HepG2 (cell line): ENCODE measurements around the gene UPF3A.
"Not testable (repeated sequence)": the region's sequence is repeated elsewhere in the genome, so short reads cannot be mapped to it uniquely, and the experiment has no call there.

Experiments
- ADNP ChIP-seq: sonication (generic); formaldehyde crosslinking; IDR thresholded peaks from 2 replicates; pipeline ENCODE4 v1.4.0; 2020; ENCODE audit warnings: missing genetic modification reagents
- AHR ChIP-seq: IDR thresholded peaks from 2 replicates; pipeline ENCODE4 v1.6.1; 2018; ENCODE audit warnings: missing genetic modification reagents, missing compliant biosample characterization
- BRCA1 ChIP-seq: sonication (generic); formaldehyde crosslinking; IDR thresholded peaks from 2 replicates; pipeline ENCODE4 v1.4.0; 2020; ENCODE audit warnings: missing genetic modification reagents
- CREM ChIP-seq, 2 experiments: sonication (generic) in 1 of 2; formaldehyde crosslinking in 1 of 2; IDR thresholded peaks; 2 replicates each; pipeline versions ENCODE4 v1.4.0 to v1.6.1; 2016 to 2020; ENCODE audit warnings: antibody characterized with exemption in 1 of 2, mild to moderate bottlenecking in 1 of 2, missing genetic modification reagents in 1 of 2
- CTCF ChIP-seq: sonication (generic); formaldehyde crosslinking; IDR thresholded peaks from 2 replicates; pipeline ENCODE4 v1.5.0; 2020; ENCODE audit warnings: mild to moderate bottlenecking, missing genetic modification reagents, moderate library complexity
- E2F1 ChIP-seq: sonication (generic); formaldehyde crosslinking; IDR thresholded peaks from 2 replicates; pipeline ENCODE4 v1.5.0; 2020; ENCODE audit warnings: missing genetic modification reagents
- GTF2F1 ChIP-seq: fragments of 150-350 bp; IDR thresholded peaks from 2 replicates; pipeline ENCODE4 v1.6.1; 2014; ENCODE audit warnings: low read length
- HNRNPLL ChIP-seq: fragments of 200-400 bp; formaldehyde crosslinking; IDR thresholded peaks from 2 replicates; pipeline ENCODE4 v1.6.1; 2017; ENCODE audit warnings: mild to moderate bottlenecking, low read depth, low read length; ENCODE audit not compliant: poor library complexity, severe bottlenecking
- MLXIP ChIP-seq: sonication (generic); formaldehyde crosslinking; IDR thresholded peaks from 2 replicates; pipeline ENCODE4 v1.9.0; 2021; ENCODE audit warnings: missing genetic modification reagents, borderline replicate concordance
- NFIC ChIP-seq: IDR thresholded peaks from 2 replicates; pipeline ENCODE4 v1.6.1; 2012; ENCODE audit warnings: mild to moderate bottlenecking, low read length, inconsistent platforms
- TP53 ChIP-seq: sonication (generic); formaldehyde crosslinking; conservative IDR thresholded peaks from 2 replicates; pipeline ENCODE4 v1.4.0; 2020; ENCODE audit warnings: missing genetic modification reagents
- ZNF274 ChIP-seq: sonication (generic); formaldehyde crosslinking; IDR thresholded peaks from 2 replicates; pipeline ENCODE4 v1.5.1; 2020; ENCODE audit warnings: mild to moderate bottlenecking, missing genetic modification reagents

- TF ChIP-seq BRCA1 (CRISPR knock-in tag); ADNP; AHR (CRISPR knock-in tag); TP53; NFIC; CREM (IDR thresholded peaks at IDR 0.05); CREM (CRISPR knock-in tag; IDR thresholded peaks at IDR 0.05); E2F1 (CRISPR knock-in tag); HNRNPLL; ZNF274 (CRISPR knock-in tag); CTCF (CRISPR knock-in tag); MLXIP (CRISPR knock-in tag); GTF2F1: not testable (repeated sequence)
These were observed 72.0 kb downstream of the UPF3A start for GRCh38 chr13:114353382-114353781.
